Activated naive CD4-positive, alpha-beta T cell treated with Interleukin-2 at 50 U/mL for 16 hours (primary cell): Measurements from ENCODE around the gene CCNT2.
A peak's percentile ranks its signal among the peaks of the same experiment; 100 is the strongest.
"Not testable (repeated sequence)": the region's sequence is repeated elsewhere in the genome, so short reads cannot be mapped to it uniquely, and the experiment has no call there.

Experiments
- DNase-seq: peaks from one replicate; pipeline ENCODE4 v3.0.0-alpha.2; 2020

CCNT2 gene

DNA sequence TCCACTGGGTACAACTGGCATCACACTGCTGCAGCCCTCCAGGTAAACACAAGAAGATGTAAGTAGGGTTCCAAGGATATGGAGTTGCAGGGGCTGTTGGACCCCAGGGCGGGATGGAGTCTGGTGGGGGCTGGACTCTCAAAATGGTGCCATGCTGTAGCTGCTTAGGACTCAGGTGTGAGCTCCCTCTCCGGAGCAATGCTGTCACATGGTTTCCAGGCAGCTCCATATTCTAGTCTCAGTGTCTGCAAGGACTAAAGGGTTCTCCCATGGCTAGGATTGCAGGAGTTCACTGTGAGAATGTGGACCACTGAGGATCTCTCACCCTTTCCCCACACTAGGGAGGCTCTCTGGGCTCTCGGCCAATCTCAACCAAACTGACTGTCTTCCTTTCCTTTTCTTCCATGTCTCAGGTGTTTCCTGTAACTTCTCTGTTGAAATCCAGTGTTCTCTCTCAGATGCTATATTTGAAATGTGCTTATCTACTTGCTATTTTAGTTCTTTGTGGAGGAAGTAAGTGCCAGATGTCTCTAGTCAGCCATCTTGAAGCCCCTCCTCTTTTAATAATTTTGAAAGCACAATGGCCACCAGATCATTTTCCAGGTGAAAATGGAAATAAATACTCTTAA is 57.6 kb downstream of the CCNT2 start:
- DNase-seq = no peak

GRCh38 chr2:134977104-134977503 is 58.5 kb downstream of the CCNT2 start:
- DNase-seq = not testable (repeated sequence)

DNA sequence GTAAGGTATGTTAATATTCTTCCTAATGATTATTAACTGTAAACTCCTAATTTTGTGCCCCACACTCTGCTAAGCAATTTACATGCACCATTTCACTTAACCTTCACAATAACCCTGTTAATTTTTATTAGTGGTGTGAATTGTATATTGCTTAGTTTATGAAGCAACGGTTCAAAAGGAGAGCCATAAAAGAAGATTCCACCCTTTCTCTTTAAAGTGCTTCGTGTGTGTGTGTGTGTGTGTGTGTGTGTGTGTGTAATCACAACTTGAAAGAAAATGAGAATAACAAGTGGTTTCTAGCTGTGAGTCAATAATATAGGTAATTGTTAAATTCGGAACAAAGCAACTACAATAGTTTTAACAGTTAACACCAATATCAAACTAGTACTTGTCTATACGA is 60.6 kb downstream of the CCNT2 start:
- no peak for DNase-seq

- DNase-seq = no peak
These were observed 62.0 kb downstream of the CCNT2 start for GRCh38 chr2:134980639-134981038.

DNA sequence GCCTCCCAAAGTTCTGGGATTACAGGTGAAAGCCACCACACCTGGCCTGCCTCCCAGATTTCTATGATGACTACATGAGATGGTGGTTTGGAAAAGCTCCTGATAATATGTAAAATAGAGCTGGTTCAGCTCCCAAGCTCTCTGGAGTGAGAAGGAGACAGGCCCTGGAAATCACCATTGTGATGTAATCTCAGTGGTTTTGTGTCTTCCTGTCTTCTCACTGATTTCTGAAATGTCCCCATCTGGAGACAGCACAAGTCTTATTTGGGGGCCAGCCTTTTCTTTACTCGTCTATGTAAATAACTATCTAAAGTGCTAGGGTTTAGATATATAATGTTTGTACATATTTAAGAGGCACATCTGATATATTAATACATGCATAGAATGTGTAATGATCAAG is 64.0 kb downstream of the CCNT2 start:
- no peak for DNase-seq

DNA sequence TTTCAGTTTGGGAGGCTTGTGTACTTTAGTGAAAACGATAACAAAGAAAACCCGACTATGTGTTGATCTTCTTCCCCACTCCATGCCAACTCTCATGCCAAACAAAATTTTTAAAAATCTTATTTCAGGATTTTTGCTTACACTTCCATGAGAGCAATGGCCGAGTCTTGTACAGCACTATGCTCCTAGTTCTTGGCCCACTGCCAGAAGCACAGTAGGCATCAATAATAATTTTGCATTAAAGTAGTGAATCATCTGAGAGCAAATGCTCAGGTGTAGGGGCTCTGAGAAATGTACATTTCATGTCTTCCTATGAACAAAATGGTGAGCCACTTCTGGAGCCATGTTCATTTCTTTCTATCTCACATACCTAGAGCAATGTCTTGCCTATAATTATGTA is 66.4 kb downstream of the CCNT2 start:
- no peak for DNase-seq

DNA sequence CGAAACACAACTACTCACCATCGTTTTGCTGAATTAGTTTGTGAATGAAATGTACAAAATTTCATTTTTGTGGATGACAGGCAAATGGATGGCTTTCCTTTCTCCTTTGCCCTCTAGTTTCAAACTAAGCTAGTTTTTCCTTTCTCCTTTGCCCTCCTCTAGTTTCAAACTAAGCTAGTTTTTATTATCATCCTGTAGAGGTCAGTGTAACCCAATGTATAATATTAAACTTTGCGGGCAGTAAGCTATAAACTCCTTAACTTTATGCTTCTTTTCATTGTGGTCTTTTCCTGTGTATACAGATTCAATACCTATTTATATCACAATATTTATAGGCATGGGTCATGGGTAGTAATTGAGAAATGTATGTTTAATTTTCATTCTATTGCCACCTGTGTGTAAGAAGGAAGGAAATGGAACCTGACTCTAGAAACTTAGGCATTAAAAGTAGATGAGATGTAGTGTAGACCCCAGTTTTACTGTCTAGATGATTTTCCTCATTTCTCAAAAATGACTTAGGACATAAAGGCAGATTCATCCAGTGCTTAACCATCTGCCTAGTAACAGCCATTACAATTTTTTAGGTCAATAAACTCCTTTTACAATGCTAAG is 70.5 kb downstream of the CCNT2 start:
- no peak for DNase-seq

DNA sequence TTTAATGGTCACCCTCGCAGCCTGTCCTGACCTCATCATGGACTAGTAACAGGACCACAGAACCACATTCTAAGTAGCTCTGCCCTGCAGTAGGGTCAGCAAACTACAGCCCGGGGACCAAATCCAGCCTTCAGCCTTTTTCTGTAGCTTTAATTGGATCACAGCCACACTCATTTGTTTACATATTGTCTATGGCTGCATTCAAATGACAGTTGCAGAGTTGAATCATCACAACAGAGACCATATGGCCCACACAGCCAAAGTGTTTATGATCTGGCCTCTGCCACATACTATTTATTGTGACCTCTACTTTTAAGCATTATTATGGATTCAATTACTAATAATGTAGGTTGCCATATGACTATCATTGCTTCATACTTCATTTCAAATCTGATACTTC is 80.9 kb downstream of the CCNT2 start:
- DNase-seq = no peak

DNA sequence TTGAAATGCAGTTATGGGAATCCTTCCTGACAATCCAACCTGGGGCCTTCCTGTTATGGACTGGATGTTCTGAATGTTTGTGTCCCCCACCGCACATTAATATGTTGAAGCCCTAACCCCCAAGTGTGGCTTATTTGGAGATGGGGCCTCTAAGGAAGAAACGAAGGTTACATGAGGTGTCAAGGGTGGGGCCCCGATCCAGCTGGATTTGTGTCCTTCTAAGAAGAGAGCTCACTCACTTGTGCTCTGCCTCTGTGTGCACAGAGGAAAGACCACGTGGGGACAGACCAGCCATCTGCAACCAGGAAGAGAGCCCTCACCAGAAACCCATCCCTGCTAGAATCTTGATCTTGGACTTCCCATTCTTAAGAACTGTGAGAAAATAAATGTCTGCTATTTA is 84.2 kb downstream of the CCNT2 start:
- no peak for DNase-seq

DNA sequence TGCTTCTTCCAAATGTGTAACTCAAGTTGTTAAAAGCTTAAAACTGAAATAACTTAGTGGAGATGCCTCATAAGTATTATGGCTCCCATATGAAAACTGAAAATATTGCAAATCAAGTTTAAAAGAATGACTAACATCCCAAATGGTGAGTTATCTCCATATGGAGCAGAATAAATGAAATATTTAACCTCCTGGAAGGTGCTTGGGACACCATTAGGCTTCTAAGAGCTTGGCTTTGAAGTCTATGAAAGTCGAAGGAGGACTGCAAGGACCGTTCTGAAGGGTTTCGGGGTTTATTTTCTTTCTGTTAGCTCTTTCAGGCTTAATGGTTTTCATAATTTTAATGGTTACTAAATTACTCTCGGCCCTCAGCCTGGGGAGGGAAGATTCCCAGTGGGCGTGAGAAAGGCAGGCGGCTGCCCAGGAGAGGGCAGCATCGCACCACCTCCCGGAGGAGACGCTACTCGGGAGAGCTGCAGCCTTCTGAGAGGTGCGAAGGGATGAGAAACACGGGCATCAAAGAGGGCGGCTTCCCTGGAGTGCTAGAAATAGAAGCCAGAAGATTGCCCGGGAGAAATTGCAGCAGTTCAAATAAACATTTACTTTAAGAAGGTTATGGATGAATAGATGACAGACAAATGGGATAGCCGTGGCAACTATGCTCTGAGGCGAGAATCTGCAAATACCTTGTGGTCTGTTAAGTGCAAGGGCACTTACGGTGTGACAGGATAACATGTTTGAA is 85.6 kb downstream of the CCNT2 start:
- DNase-seq = peak; percentile 75

DNA sequence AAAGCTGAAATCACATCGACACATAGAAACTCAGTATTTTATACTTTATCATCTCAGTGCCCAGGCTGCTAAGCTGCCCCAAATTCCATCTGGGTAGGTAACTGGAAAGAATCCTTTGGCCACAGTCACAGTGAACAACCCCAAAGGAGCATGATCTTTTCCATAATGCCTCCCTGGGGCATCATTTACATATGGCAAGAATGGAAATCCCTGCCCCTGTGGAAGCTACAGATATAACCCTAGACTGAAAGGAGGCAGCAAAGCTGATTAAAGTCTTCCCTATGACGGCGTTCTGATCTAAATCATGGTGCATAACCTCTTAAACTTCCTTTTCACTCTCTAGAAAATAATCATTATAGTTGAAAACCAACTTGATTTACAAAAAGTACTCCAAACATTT is 87.1 kb downstream of the CCNT2 start:
- no peak for DNase-seq
